Body of pancreas (tissue), 4 donors: ENCODE data around the gene MSI2.

Experiments used
- CTCF ChIP-seq, 7 experiments: fragments of 450-650 bp in 4 of 7; fragments of 200-600 bp in 3 of 7; sonication (generic) in 3 of 7; IDR thresholded peaks; one replicate each; pipeline ENCODE4 v1.5.1; 2016 to 2019; ENCODE audit warnings: antibody characterized with exemption in 7 of 7
- POLR2A ChIP-seq, 3 donors: fragments of 450-650 bp; IDR thresholded peaks; one replicate each; pipeline ENCODE4 v1.6.1; 2016; ENCODE audit warnings: antibody characterized with exemption in 3 of 3, mild to moderate bottlenecking in 2 of 3

DNA sequence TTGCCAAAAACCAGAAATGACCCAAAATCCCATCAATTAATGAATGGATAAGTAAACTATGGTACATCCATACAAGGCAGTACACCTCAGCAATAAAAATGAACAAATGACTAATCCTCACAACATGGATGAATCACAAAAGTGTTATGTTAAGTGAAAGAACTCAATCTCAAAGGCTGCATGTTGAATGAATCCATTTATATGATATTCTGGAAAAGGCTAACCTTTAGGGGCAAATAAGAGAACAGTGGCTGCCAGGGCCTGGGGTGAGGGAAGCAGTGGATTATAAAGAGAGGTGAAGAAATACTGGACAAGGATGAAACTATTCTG is 46.1 kb upstream of the MSI2 start:
- no peak for TF ChIP-seq CTCF (IDR thresholded peaks at IDR 0.05)
- TF ChIP-seq POLR2A (IDR thresholded peaks at IDR 0.05), result no peak
